Gastroesophageal sphincter (tissue), 4 donors: ENCODE measurements around the gene FAR2. TPM values are rescaled to one million over a fixed set of nuclear protein-coding genes. Genes with fewer than 3 reads are reported as not detected.

ENCODE experiments used
- ATAC-seq: fragments of 150-250 bp; one replicate; pipeline ENCODE4 v1.9.1; 2016; ENCODE audit warnings: mild to moderate bottlenecking, moderate library complexity
- H3K27ac ChIP-seq, 4 donors: fragments of 200-600 bp; sonication (generic) in 3 of 4; 1 replicate in 3 of 4; 2 replicates in 1 of 4; pipeline ENCODE4 v1.5.1; 2016 to 2019
- H3K27me3 ChIP-seq: fragments of 200-600 bp; sonication (generic); one replicate; pipeline ENCODE4 v1.5.1; 2019
- H3K36me3 ChIP-seq, 2 donors: fragments of 200-600 bp; sonication (generic); one replicate each; pipeline ENCODE4 v1.5.1; 2019; ENCODE audit warnings: control low read depth in 1 of 2
- H3K4me1 ChIP-seq, 3 donors: fragments of 200-600 bp; sonication (generic); 1 replicate in 2 of 3; 2 replicates in 1 of 3; pipeline ENCODE4 v1.5.1; 2016 to 2019; ENCODE audit warnings: control low read depth in 2 of 3
- H3K4me3 ChIP-seq, 2 donors: fragments of 200-600 bp; sonication (generic); one replicate each; pipeline ENCODE4 v1.5.1; 2019; ENCODE audit warnings: mild to moderate bottlenecking in 1 of 2, moderate library complexity in 1 of 2
- H3K9me3 ChIP-seq, 3 donors: fragments of 200-600 bp; sonication (generic); one replicate each; pipeline ENCODE4 v1.5.1; 2017 to 2019; ENCODE audit warnings: control low read depth in 2 of 3
- CTCF ChIP-seq, 4 experiments: fragments of 200-600 bp in 2 of 4; fragments of 450-650 bp in 2 of 4; sonication (generic) in 1 of 4; IDR thresholded peaks; one replicate each; pipeline ENCODE4 v1.5.1; 2017 to 2019; ENCODE audit warnings: antibody characterized with exemption in 4 of 4, mild to moderate bottlenecking in 2 of 4, moderate library complexity in 2 of 4
- EP300 ChIP-seq: sonication (generic); formaldehyde crosslinking; IDR thresholded peaks from one replicate; pipeline ENCODE4 v1.6.1; 2017; ENCODE audit warnings: antibody characterized with exemption, mild to moderate bottlenecking
- POLR2A ChIP-seq, 2 donors: fragments of 450-650 bp; IDR thresholded peaks; one replicate each; pipeline ENCODE4 v1.6.1; 2017; ENCODE audit warnings: antibody characterized with exemption in 2 of 2, mild to moderate bottlenecking in 2 of 2, moderate library complexity in 1 of 2
- POLR2AphosphoS5 ChIP-seq: sonication (generic); formaldehyde crosslinking; IDR thresholded peaks from one replicate; pipeline ENCODE4 v1.6.1; 2017; ENCODE audit warnings: antibody characterized with exemption
- WGBS, 2 donors: methylation state at CpG; one replicate each; pipeline ENCODE4 v1.1.5; 2018; ENCODE audit warnings: low coverage in 1 of 2; 5-methylcytosine and 5-hydroxymethylcytosine counted together
- total RNA-seq, 4 donors: library from RNA; depleted of rRNA; stranded (reverse); fragments of >200 nt; gene quantifications; one replicate each; pipeline ENCODE4 v1.1.0, GENCODE V29; 2016

Gene FAR2
- total RNA-seq, 4 donors from 2014 or later: 8.8 to 15.8 (median 11.9) TPM

- Histone ChIP-seq H3K27me3 (no peaks in the 10 kb centered on the region), H3K4me1 (peaks cover 0 to 5% (median 0%) of the 10 kb centered on the region in 3 donors), H3K9me3 (no peaks in the 10 kb centered on the region), H3K27ac (no peak overlapping the region), H3K4me3 (no peak overlapping the region), H3K36me3 (peaks cover 0 to 73% of the 10 kb centered on the region in 2 donors)
- no peak for ATAC-seq
- WGBS, 2 donors: 88 to 95% methylated on average over 2 to 3 of the region's 3 CpGs
- TF ChIP-seq POLR2AphosphoS5 (no peak), POLR2A (IDR thresholded peaks at IDR 0.05) (no peak), EP300 (no peak), CTCF (IDR thresholded peaks at IDR 0.05) (no peak)
Measured at GRCh38 chr12:29346769-29347421, 197.8 kb downstream of the FAR2 start.

GRCh38 chr12:29350080-29350479, 201.0 kb downstream of the FAR2 start:
- Histone ChIP-seq H3K9me3 (no peaks in the 10 kb centered on the region), H3K4me3 (no peak overlapping the region), H3K27me3 (no peaks in the 10 kb centered on the region), H3K27ac (no peak overlapping the region), H3K36me3 (peaks cover 0 to 71% of the 10 kb centered on the region in 2 donors), H3K4me1 (peaks cover 0 to 5% (median 0%) of the 10 kb centered on the region in 3 donors)
- no peak for ATAC-seq
- TF ChIP-seq POLR2AphosphoS5 (no peak), POLR2A (IDR thresholded peaks at IDR 0.05) (no peak), EP300 (no peak), CTCF (IDR thresholded peaks at IDR 0.05) (no peak)

GRCh38 chr12:29354954-29355353, 205.9 kb downstream of the FAR2 start:
- no peak overlapping the region for H3K27ac ChIP-seq
- peaks cover 0 to 3% (median 0%) of the 10 kb centered on the region in 3 donors for H3K4me1 ChIP-seq
- no peak overlapping the region for H3K4me3 ChIP-seq
- peaks cover 0 to 78% of the 10 kb centered on the region in 2 donors for H3K36me3 ChIP-seq
- no peak for ATAC-seq
- TF ChIP-seq POLR2A (IDR thresholded peaks at IDR 0.05) (no peak), POLR2AphosphoS5 (no peak), CTCF (IDR thresholded peaks at IDR 0.05) (no peak), EP300 (no peak)
- WGBS, 2 donors: 92 to 95% methylated on average over 1 of the region's 1 CpG
- no peaks in the 10 kb centered on the region for H3K27me3 ChIP-seq
- no peaks in the 10 kb centered on the region for H3K9me3 ChIP-seq

DNA sequence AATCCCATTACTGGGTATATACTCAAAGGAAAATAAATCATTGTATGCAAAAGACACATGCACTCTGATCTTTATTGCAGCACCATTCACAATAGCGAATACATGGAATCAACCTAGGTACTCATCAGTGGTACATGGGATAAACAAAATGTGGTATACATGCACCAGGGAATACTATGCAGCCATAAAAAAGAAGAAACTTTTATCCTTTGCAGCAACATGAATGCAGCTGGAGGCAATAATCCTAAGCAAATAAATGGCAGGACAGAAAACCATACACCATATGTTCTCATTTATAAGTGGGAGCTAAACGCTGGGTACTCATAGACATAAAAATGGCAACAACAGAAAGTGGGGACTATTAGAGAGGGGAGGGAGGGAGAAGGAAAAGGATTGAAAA, 216.0 kb downstream of the FAR2 start:
- H3K27me3 ChIP-seq: no peaks in the 10 kb centered on the region
- no peak overlapping the region for H3K27ac ChIP-seq
- ATAC-seq: no peak
- no peak overlapping the region for H3K4me3 ChIP-seq
- H3K4me1 ChIP-seq: no peaks in the 10 kb centered on the region
- H3K36me3 ChIP-seq: peaks cover 5 to 55% of the 10 kb centered on the region in 2 donors
- TF ChIP-seq POLR2AphosphoS5: no peak
- TF ChIP-seq POLR2A (IDR thresholded peaks at IDR 0.05): no peak
- TF ChIP-seq EP300: no peak
- no peak for TF ChIP-seq CTCF (IDR thresholded peaks at IDR 0.05)
- 94 to 96% methylated on average over 2 of the region's 2 CpGs for WGBS, 2 donors
- no peaks in the 10 kb centered on the region for H3K9me3 ChIP-seq

DNA sequence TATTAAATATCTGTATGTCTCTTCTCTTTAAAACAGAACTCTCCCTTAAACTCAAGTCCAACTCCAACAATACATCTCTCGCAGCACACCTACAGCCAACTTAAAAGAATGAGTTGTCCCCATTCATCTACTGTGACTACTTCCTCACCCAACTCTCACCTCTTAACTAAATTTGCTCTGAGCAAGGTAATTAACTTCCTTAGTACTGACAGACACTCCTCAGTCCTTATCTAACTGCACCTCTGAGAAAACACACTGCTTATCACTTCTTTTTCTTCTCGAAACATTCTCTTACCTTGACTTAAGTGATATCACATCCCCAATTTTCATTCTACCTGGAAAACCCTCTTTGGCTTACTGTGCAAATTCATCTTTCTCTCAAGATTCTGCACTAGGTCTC, 224.9 kb downstream of the FAR2 start:
- 90 to 100% methylated on average over 2 of the region's 2 CpGs for WGBS, 2 donors
- peaks cover 0 to 20% of the 10 kb centered on the region in 2 donors for H3K36me3 ChIP-seq
- TF ChIP-seq POLR2A (IDR thresholded peaks at IDR 0.05): no peak
- TF ChIP-seq EP300: no peak
- no peak for TF ChIP-seq CTCF (IDR thresholded peaks at IDR 0.05)
- TF ChIP-seq POLR2AphosphoS5: no peak

More for the DNA sequence above, 224.9 kb downstream of the FAR2 start:
- H3K9me3 ChIP-seq: no peaks in the 10 kb centered on the region
- H3K4me1 ChIP-seq: peaks cover 0 to 6% (median 0%) of the 10 kb centered on the region in 3 donors
- H3K27ac ChIP-seq: no peak overlapping the region
- ATAC-seq: no peak
- no peaks in the 10 kb centered on the region for H3K27me3 ChIP-seq
- H3K4me3 ChIP-seq: no peak overlapping the region
